Upper lobe of left lung (tissue), 4 donors: ENCODE results near the gene UBR4.

Source experiments
- CTCF ChIP-seq, 6 experiments: fragments of 450-650 bp in 4 of 6; fragments of 200-600 bp in 2 of 6; sonication (generic) in 2 of 6; IDR thresholded peaks; one replicate each; pipeline ENCODE4 v1.5.1; 2016 to 2019; ENCODE audit warnings: antibody characterized with exemption in 6 of 6
- EP300 ChIP-seq, 4 donors: sonication (generic); formaldehyde crosslinking; IDR thresholded peaks; one replicate each; pipeline ENCODE4 v1.5.1; 2017; ENCODE audit warnings: antibody characterized with exemption in 4 of 4, control low read depth in 2 of 4
- POLR2A ChIP-seq, 4 donors: fragments of 450-650 bp; IDR thresholded peaks; one replicate each; pipeline ENCODE4 v1.5.1; 2016 to 2017; ENCODE audit warnings: antibody characterized with exemption in 4 of 4, mild to moderate bottlenecking in 2 of 4
- POLR2AphosphoS5 ChIP-seq, 2 donors: sonication (generic); formaldehyde crosslinking; IDR thresholded peaks; one replicate each; pipeline ENCODE4 v1.5.1; 2017; ENCODE audit warnings: antibody characterized with exemption in 2 of 2

GRCh38 chr1:19250629-19251304 is 40.7 kb upstream of the UBR4 start:
- no peak for TF ChIP-seq CTCF (IDR thresholded peaks at IDR 0.05)
- TF ChIP-seq POLR2A (IDR thresholded peaks at IDR 0.05) = no peak
- no peak for TF ChIP-seq POLR2AphosphoS5 (IDR thresholded peaks at IDR 0.05)
- TF ChIP-seq EP300 (IDR thresholded peaks at IDR 0.05) = no peak
